ENCODE measurements around the gene GPHB5.
A peak's percentile ranks its signal among the peaks of the same experiment; 100 is the strongest.

The GPHB5 gene

GRCh38 chr14:63276492-63277342, 42.0 kb downstream of the GPHB5 start:
- ChIA-PET CTCF (interaction anchor here (0.6 to 1.6 kb wide), 9 partner anchors 12 to 1686 kb away, joined by 3 to 5 read pairs (median 3); no protein-coding TSS in a partner anchor), POLR2A (ENCODE audit: low non-redundant PET) (no interaction called here)
- TF ChIP-seq CTCF (conservative IDR thresholded peaks at IDR 0.05; ENCODE audit: low read depth), result peak; percentile 80
- no peak overlapping the region for H3K27ac ChIP-seq
- peak; percentile 66 for DNase-seq (ENCODE audit: low spot score)

GRCh38 chr14:63276016-63276415, 42.7 kb downstream of the GPHB5 start:
- no peak overlapping the region for H3K27ac ChIP-seq
- ChIA-PET CTCF (interaction anchor here (0.6 to 1.6 kb wide), 4 partner anchors 8 to 161 kb away, joined by 3 to 5 read pairs (median 4); no protein-coding TSS in a partner anchor), POLR2A (ENCODE audit: low non-redundant PET) (no interaction called here)
- no peak for TF ChIP-seq CTCF (conservative IDR thresholded peaks at IDR 0.05; ENCODE audit: low read depth)
- no peak for DNase-seq (ENCODE audit: low spot score)

GRCh38 chr14:63275611-63276010, 43.1 kb downstream of the GPHB5 start:
- POLR2A ChIA-PET (ENCODE audit: low non-redundant PET), result no interaction called here
- CTCF ChIA-PET, result interaction anchor here (0.6 to 1.6 kb wide), 3 partner anchors 7 to 125 kb away, joined by 3 to 5 read pairs (median 5); no protein-coding TSS in a partner anchor
- TF ChIP-seq CTCF (conservative IDR thresholded peaks at IDR 0.05; ENCODE audit: low read depth), result no peak
- no peak for DNase-seq (ENCODE audit: low spot score)
- no peak overlapping the region for H3K27ac ChIP-seq

GRCh38 chr14:63273717-63274655, 44.7 kb downstream of the GPHB5 start:
- POLR2A ChIA-PET (ENCODE audit: low non-redundant PET), result no interaction called here
- no peak for DNase-seq (ENCODE audit: low spot score)
- no peak overlapping the region for H3K27ac ChIP-seq
- no peak for TF ChIP-seq CTCF (conservative IDR thresholded peaks at IDR 0.05; ENCODE audit: low read depth)
- CTCF ChIA-PET, result interaction anchor here (0.7 kb wide), 1 partner anchor 232 kb away, joined by 3 read pairs; no protein-coding TSS in a partner anchor

- POLR2A ChIA-PET (ENCODE audit: low non-redundant PET), result no interaction called here
- CTCF ChIA-PET, result no interaction called here
- TF ChIP-seq CTCF (conservative IDR thresholded peaks at IDR 0.05; ENCODE audit: low read depth), result no peak
- no peak for DNase-seq (ENCODE audit: low spot score)
- H3K27ac ChIP-seq, result no peak overlapping the region
These were observed 45.6 kb downstream of the GPHB5 start for GRCh38 chr14:63273129-63273528.

GRCh38 chr14:63269561-63270225, 49.0 kb downstream of the GPHB5 start:
- no peak for TF ChIP-seq CTCF (conservative IDR thresholded peaks at IDR 0.05; ENCODE audit: low read depth)
- POLR2A ChIA-PET (ENCODE audit: low non-redundant PET), result no interaction called here
- DNase-seq (ENCODE audit: low spot score), result no peak
- H3K27ac ChIP-seq, result no peak overlapping the region
- CTCF ChIA-PET, result no interaction called here

Data from RWPE1 (cell line).